Mesendoderm (in vitro differentiated cells): ENCODE measurements around the gene TMCO4.
"Not testable (repeated sequence)": the region's sequence is repeated elsewhere in the genome, so short reads cannot be mapped to it uniquely, and the experiment has no call there.

Experiments used
- DNase-seq: peaks from one replicate; pipeline ENCODE4 v3.0.0; 2013
- H2AK5ac ChIP-seq: 2 replicates; pipeline ENCODE4 v1.6.1; 2013; ENCODE audit warnings: low read length, inconsistent platforms
- H2BK120ac ChIP-seq: 2 replicates; pipeline ENCODE4 v1.6.1; 2013; ENCODE audit warnings: low read depth, mild to moderate bottlenecking, low read length, moderate library complexity, mixed read lengths
- H2BK15ac ChIP-seq: replicated peaks from 2 replicates; pipeline ENCODE4 v1.6.1; 2013; ENCODE audit warnings: low read depth, mild to moderate bottlenecking, moderate library complexity
- H2BK5ac ChIP-seq: 2 replicates; pipeline ENCODE4 v1.6.1; 2013; ENCODE audit warnings: low read length, inconsistent platforms
- H3K18ac ChIP-seq: 2 replicates; pipeline ENCODE4 v1.6.1; 2013; ENCODE audit warnings: mild to moderate bottlenecking, low read length, mixed read lengths
- H3K23ac ChIP-seq: one replicate; pipeline ENCODE4 v1.6.1; 2013; ENCODE audit warnings: low read length
- H3K27ac ChIP-seq: 2 replicates; pipeline ENCODE4 v1.5.1; 2013; ENCODE audit warnings: low read depth, mild to moderate bottlenecking, inconsistent platforms, low read length, moderate library complexity
- H3K27me3 ChIP-seq: 2 replicates; pipeline ENCODE4 v1.6.1; 2013; ENCODE audit warnings: low read length, control low read depth, mild to moderate bottlenecking, inconsistent platforms; ENCODE audit not compliant: insufficient read depth, poor library complexity
- H3K36me3 ChIP-seq: 2 replicates; pipeline ENCODE4 v1.6.1; 2013; ENCODE audit warnings: low read length, inconsistent platforms; ENCODE audit not compliant: control insufficient read depth, insufficient read depth
- H3K4ac ChIP-seq: one replicate; pipeline ENCODE4 v1.6.1; 2013; ENCODE audit warnings: low read depth, mild to moderate bottlenecking, low read length, moderate library complexity
- H3K4me1 ChIP-seq: 2 replicates; pipeline ENCODE4 v1.6.1; 2013; ENCODE audit warnings: low read depth, low read length, inconsistent platforms; ENCODE audit not compliant: control insufficient read depth
- H3K4me2 ChIP-seq: 2 replicates; pipeline ENCODE4 v1.6.1; 2013; ENCODE audit warnings: low read length
- H3K4me3 ChIP-seq: 2 replicates; pipeline ENCODE4 v1.5.1; 2013; ENCODE audit warnings: mild to moderate bottlenecking, low read length
- H3K56ac ChIP-seq: one replicate; pipeline ENCODE4 v1.6.1; 2013; ENCODE audit warnings: low read length
- H3K79me1 ChIP-seq: 2 replicates; pipeline ENCODE4 v1.6.1; 2013; ENCODE audit warnings: low read length, inconsistent platforms
- H3K79me2 ChIP-seq: 2 replicates; pipeline ENCODE4 v1.6.1; 2013; ENCODE audit warnings: mild to moderate bottlenecking, low read length; ENCODE audit not compliant: control insufficient read depth, insufficient read depth
- H3K9ac ChIP-seq: 2 replicates; pipeline ENCODE4 v1.6.1; 2013; ENCODE audit warnings: low read length, inconsistent platforms
- H4K5ac ChIP-seq: one replicate; pipeline ENCODE4 v1.6.1; 2013; ENCODE audit warnings: low read length
- H4K8ac ChIP-seq: one replicate; pipeline ENCODE4 v1.6.1; 2013; ENCODE audit warnings: low read depth, mild to moderate bottlenecking, control low read depth, low read length, moderate library complexity
- WGBS: extraction: QIAGEN DNeasy Blood & Tissue Kit; methylation state at CpG from one replicate; pipeline ENCODE4 v1.1.7; 2013; ENCODE audit warnings: low lambda C conversion rate, missing lambda C conversion rate; ENCODE audit not compliant: insufficient coverage; ENCODE audit errors: extremely low coverage; 5-methylcytosine and 5-hydroxymethylcytosine counted together

TMCO4 gene

GRCh38 chr1:19636065-19636464 is 163.7 kb downstream of the TMCO4 start:
- Histone ChIP-seq H3K79me2 (no peaks in the 10 kb centered on the region), H2BK120ac (no peak overlapping the region), H3K79me1 (no peaks in the 10 kb centered on the region), H2AK5ac (no peak overlapping the region), H3K4me2 (no peak overlapping the region), H3K27ac (no peak overlapping the region), H2BK15ac (no peak overlapping the region), H3K9ac (no peak overlapping the region), H4K5ac (no peak overlapping the region), H2BK5ac (no peak overlapping the region), H3K36me3 (no peaks in the 10 kb centered on the region), H3K56ac (no peak overlapping the region), H3K18ac (no peak overlapping the region), H3K27me3 (no peaks in the 10 kb centered on the region), H3K23ac (no peak overlapping the region), H3K4me1 (peaks cover 7% of the 10 kb centered on the region), H4K8ac (no peak overlapping the region), H3K4ac (no peak overlapping the region), H3K4me3 (no peak overlapping the region)
- DNase-seq, result no peak
- no CpG with 5 or more reads among the region's 5 CpGs for WGBS

- Histone ChIP-seq H4K5ac (no peak overlapping the region), H3K18ac (no peak overlapping the region), H3K79me2 (no peaks in the 10 kb centered on the region), H3K56ac (no peak overlapping the region), H3K4me3 (no peak overlapping the region), H2BK120ac (no peak overlapping the region), H3K27ac (no peak overlapping the region), H3K4ac (no peak overlapping the region), H3K27me3 (no peaks in the 10 kb centered on the region), H3K23ac (no peak overlapping the region), H2BK5ac (no peak overlapping the region), H3K79me1 (no peaks in the 10 kb centered on the region), H3K9ac (no peak overlapping the region), H4K8ac (no peak overlapping the region), H2AK5ac (no peak overlapping the region), H2BK15ac (no peak overlapping the region), H3K36me3 (no peaks in the 10 kb centered on the region), H3K4me1 (peaks cover 5% of the 10 kb centered on the region), H3K4me2 (no peak overlapping the region)
- no CpG with 5 or more reads among the region's 4 CpGs for WGBS
- no peak for DNase-seq
Observed at GRCh38 chr1:19635646-19636045, 164.1 kb downstream of the TMCO4 start.

GRCh38 chr1:19635064-19635463 is 164.7 kb downstream of the TMCO4 start:
- not testable (repeated sequence) for H2BK15ac ChIP-seq, H3K4me1 ChIP-seq, H3K4me3 ChIP-seq, H3K79me2 ChIP-seq, H3K4ac ChIP-seq, H2AK5ac ChIP-seq, H4K5ac ChIP-seq, H3K27me3 ChIP-seq, H2BK5ac ChIP-seq, H3K9ac ChIP-seq, H3K27ac ChIP-seq, H2BK120ac ChIP-seq, H3K36me3 ChIP-seq, H3K79me1 ChIP-seq, H4K8ac ChIP-seq, DNase-seq, H3K23ac ChIP-seq, H3K4me2 ChIP-seq, H3K56ac ChIP-seq, H3K18ac ChIP-seq
- WGBS, result no CpG with 5 or more reads among the region's 9 CpGs

- Histone ChIP-seq H3K9ac (no peak overlapping the region), H2AK5ac (no peak overlapping the region), H4K5ac (no peak overlapping the region)
Observed at GRCh38 chr1:19633106-19633505, 166.6 kb downstream of the TMCO4 start.

More at GRCh38 chr1:19633106-19633505, 166.6 kb downstream of the TMCO4 start:
- Histone ChIP-seq H3K18ac (no peak overlapping the region), H3K56ac (no peak overlapping the region), H3K4me3 (no peak overlapping the region), H3K27ac (no peak overlapping the region), H3K79me2 (no peaks in the 10 kb centered on the region), H3K27me3 (no peaks in the 10 kb centered on the region), H2BK120ac (no peak overlapping the region), H3K4me2 (no peak overlapping the region), H3K36me3 (no peaks in the 10 kb centered on the region), H3K4ac (no peak overlapping the region), H3K23ac (no peak overlapping the region), H3K4me1 (no peaks in the 10 kb centered on the region), H3K79me1 (no peaks in the 10 kb centered on the region), H4K8ac (no peak overlapping the region), H2BK15ac (no peak overlapping the region), H2BK5ac (no peak overlapping the region)
- no peak for DNase-seq
- WGBS, result no CpG with 5 or more reads among the region's 2 CpGs
